ENCODE measurements around the gene MAFF. TPM values are rescaled to one million over a fixed set of nuclear protein-coding genes. Genes with fewer than 3 reads are reported as not detected.
"Not testable (repeated sequence)": the region's sequence is repeated elsewhere in the genome, so short reads cannot be mapped to it uniquely, and the experiment has no call there.

The MAFF gene
- total RNA-seq: 18.1 and 34.2 TPM in 2 replicates

GRCh38 chr22:38201711-38202436 lies at the start of gene MAFF:
Gene MAFF, plus strand, starts transcription at chr22:38201994. Its CDS starts 11,860 bp downstream, at chr22:38213854.
- DNase-seq (ENCODE audit: low read depth): peak; percentile 92

- peak; percentile 16 for DNase-seq (ENCODE audit: low read depth)
Measured at GRCh38 chr22:38153821-38154562, 47.8 kb upstream of the MAFF start.

GRCh38 chr22:38154563-38154915 lies 47.3 kb upstream of the MAFF start:
- DNase-seq (ENCODE audit: low read depth): not testable (repeated sequence)

GRCh38 chr22:38155703-38156102 lies 46.1 kb upstream of the MAFF start:
- DNase-seq (ENCODE audit: low read depth): no peak

- DNase-seq (ENCODE audit: low read depth): no peak
Measured at GRCh38 chr22:38162881-38163843, 38.6 kb upstream of the MAFF start.

- DNase-seq (ENCODE audit: low read depth): peak; percentile 51
Measured at GRCh38 chr22:38163844-38164550, 37.8 kb upstream of the MAFF start.

GRCh38 chr22:38164551-38164918 lies 37.3 kb upstream of the MAFF start:
- DNase-seq (ENCODE audit: low read depth): no peak

GRCh38 chr22:38165922-38166593 lies 35.7 kb upstream of the MAFF start:
- no peak for DNase-seq (ENCODE audit: low read depth)

- DNase-seq (ENCODE audit: low read depth): no peak
Measured at GRCh38 chr22:38167988-38168407, 33.8 kb upstream of the MAFF start.

- no peak for DNase-seq (ENCODE audit: low read depth)
Measured at GRCh38 chr22:38169116-38169515, 32.7 kb upstream of the MAFF start.

- DNase-seq (ENCODE audit: low read depth): no peak
Measured at GRCh38 chr22:38170469-38170868, 31.3 kb upstream of the MAFF start.

GRCh38 chr22:38171927-38172831 lies 29.6 kb upstream of the MAFF start:
- DNase-seq (ENCODE audit: low read depth): no peak

- DNase-seq (ENCODE audit: low read depth): no peak
Measured at GRCh38 chr22:38172832-38173640, 28.8 kb upstream of the MAFF start.

- no peak for DNase-seq (ENCODE audit: low read depth)
Measured at GRCh38 chr22:38173641-38173906, 28.2 kb upstream of the MAFF start.

GRCh38 chr22:38174626-38175025 lies 27.2 kb upstream of the MAFF start:
- no peak for DNase-seq (ENCODE audit: low read depth)

GRCh38 chr22:38175206-38176118 lies 26.3 kb upstream of the MAFF start:
- DNase-seq (ENCODE audit: low read depth): no peak

GRCh38 chr22:38176170-38176741 lies 25.5 kb upstream of the MAFF start:
- DNase-seq (ENCODE audit: low read depth): peak; percentile 79

GRCh38 chr22:38177044-38177443 lies 24.8 kb upstream of the MAFF start:
- no peak for DNase-seq (ENCODE audit: low read depth)
